H9 (cell line): Measurements from ENCODE around the gene TMEM38A. TPM values are rescaled to one million over a fixed set of nuclear protein-coding genes. Genes with fewer than 3 reads are reported as not detected.

Experiments used
- DNase-seq: peaks from one replicate; pipeline ENCODE4 v3.0.0-alpha.2; 2017
- H2AFZ ChIP-seq: one replicate; pipeline ENCODE4 v1.6.1; 2013; ENCODE audit warnings: mild to moderate bottlenecking, low read length, control low read depth, moderate library complexity
- H2AK5ac ChIP-seq: 2 replicates; pipeline ENCODE4 v1.6.1; 2013; ENCODE audit warnings: low read length, control low read depth, mixed read lengths; ENCODE audit not compliant: insufficient read length
- H2BK120ac ChIP-seq: one replicate; pipeline ENCODE4 v1.6.1; 2013; ENCODE audit warnings: low read depth, mild to moderate bottlenecking, low read length, control low read depth, inconsistent platforms; ENCODE audit not compliant: poor library complexity, severe bottlenecking
- H2BK12ac ChIP-seq: 2 replicates; pipeline ENCODE4 v1.6.1; 2013; ENCODE audit warnings: low read length, control low read depth, mixed read lengths, low read depth; ENCODE audit not compliant: insufficient read length
- H2BK15ac ChIP-seq: 2 replicates; pipeline ENCODE4 v1.6.1; 2013; ENCODE audit warnings: low read depth, low read length, control low read depth
- H2BK20ac ChIP-seq: one replicate; pipeline ENCODE4 v1.6.1; 2013; ENCODE audit warnings: low read depth, mild to moderate bottlenecking, low read length, control low read depth, inconsistent platforms; ENCODE audit not compliant: poor library complexity, severe bottlenecking
- H2BK5ac ChIP-seq: 2 replicates; pipeline ENCODE4 v1.6.1; 2013; ENCODE audit warnings: low read length, control low read depth, mixed read lengths; ENCODE audit not compliant: insufficient read length
- H3K14ac ChIP-seq: 2 replicates; pipeline ENCODE4 v1.6.1; 2013; ENCODE audit warnings: low read length, control low read depth; ENCODE audit not compliant: insufficient read depth
- H3K18ac ChIP-seq: 2 replicates; pipeline ENCODE4 v1.6.1; 2013; ENCODE audit warnings: low read depth, mild to moderate bottlenecking, mixed read lengths, low read length, control low read depth; ENCODE audit not compliant: insufficient read length
- H3K23ac ChIP-seq: 2 replicates; pipeline ENCODE4 v1.6.1; 2013; ENCODE audit warnings: low read length, control low read depth, mixed read lengths, low read depth; ENCODE audit not compliant: insufficient read length
- H3K23me2 ChIP-seq: 2 replicates; pipeline ENCODE4 v1.6.1; 2013; ENCODE audit warnings: low read depth, mild to moderate bottlenecking, mixed read lengths, low read length, control low read depth; ENCODE audit not compliant: insufficient read length, poor library complexity, severe bottlenecking
- H3K27ac ChIP-seq: 2 replicates; pipeline ENCODE4 v1.5.1; 2013; ENCODE audit warnings: low read length, control low read depth, mixed read lengths, low read depth; ENCODE audit not compliant: insufficient read length
- H3K27me3 ChIP-seq: 2 replicates; pipeline ENCODE4 v1.6.1; 2013; ENCODE audit warnings: low read length, control low read depth, inconsistent platforms; ENCODE audit not compliant: insufficient read depth
- H3K4ac ChIP-seq: 2 replicates; pipeline ENCODE4 v1.6.1; 2013; ENCODE audit warnings: low read depth, mild to moderate bottlenecking, control low read depth, inconsistent platforms, low read length, moderate library complexity
- H3K4me1 ChIP-seq: 2 replicates; pipeline ENCODE4 v1.6.1; 2013; ENCODE audit warnings: low read length, control low read depth, inconsistent platforms; ENCODE audit not compliant: insufficient read depth
- H3K4me2 ChIP-seq: 2 replicates; pipeline ENCODE4 v1.6.1; 2013; ENCODE audit warnings: low read length, control low read depth, mixed read lengths; ENCODE audit not compliant: insufficient read length, insufficient read depth
- H3K56ac ChIP-seq: 2 replicates; pipeline ENCODE4 v1.6.1; 2013; ENCODE audit warnings: low read depth, mild to moderate bottlenecking, mixed read lengths, low read length, control low read depth; ENCODE audit not compliant: insufficient read length
- H3K79me1 ChIP-seq: 2 replicates; pipeline ENCODE4 v1.6.1; 2013; ENCODE audit warnings: low read depth, mild to moderate bottlenecking, moderate library complexity, low read length, control low read depth, inconsistent platforms; ENCODE audit not compliant: insufficient read depth, poor library complexity, severe bottlenecking
- H3K79me2 ChIP-seq: 2 replicates; pipeline ENCODE4 v1.6.1; 2013; ENCODE audit warnings: low read length, control low read depth, inconsistent platforms; ENCODE audit not compliant: insufficient read depth
- H3K9ac ChIP-seq: 2 replicates; pipeline ENCODE4 v1.6.1; 2013; ENCODE audit warnings: low read length, control low read depth, mixed read lengths; ENCODE audit not compliant: insufficient read length; ENCODE audit errors: extremely low read depth
- H3K9me3 ChIP-seq: one replicate; pipeline ENCODE4 v1.6.1; 2013; ENCODE audit warnings: low read depth, low read length, inconsistent platforms; ENCODE audit not compliant: control insufficient read depth
- H3T11ph ChIP-seq: one replicate; pipeline ENCODE4 v1.6.1; 2013; ENCODE audit warnings: mild to moderate bottlenecking, low read length, control low read depth, inconsistent platforms
- H4K20me1 ChIP-seq: one replicate; pipeline ENCODE4 v1.6.1; 2013; ENCODE audit not compliant: control insufficient read depth, insufficient read length, insufficient read depth
- H4K5ac ChIP-seq: 2 replicates; pipeline ENCODE4 v1.6.1; 2013; ENCODE audit warnings: low read depth, mild to moderate bottlenecking, mixed read lengths, low read length, control low read depth; ENCODE audit not compliant: insufficient read length
- H4K8ac ChIP-seq: replicated peaks from 2 replicates; pipeline ENCODE4 v1.6.1; 2013; ENCODE audit warnings: low read length, control low read depth, mixed read lengths, low read depth; ENCODE audit not compliant: insufficient read length
- H4K91ac ChIP-seq: 2 replicates; pipeline ENCODE4 v1.6.1; 2013; ENCODE audit warnings: low read depth, mild to moderate bottlenecking, moderate library complexity, mixed read lengths, low read length, control low read depth; ENCODE audit not compliant: insufficient read length
- H3K27ac Mint-ChIP-seq, 3 experiments: 2 replicates in 2 of 3; 3 replicates in 1 of 3; pipeline ENCODE4 v1.8.0; 2020 to 2021; ENCODE audit warnings: mixed read lengths in 3 of 3, mild to moderate bottlenecking in 1 of 3, moderate library complexity in 1 of 3
- H3K27me3 Mint-ChIP-seq: 2 replicates; pipeline ENCODE4 v1.8.0; 2021; ENCODE audit warnings: low read depth, mild to moderate bottlenecking, moderate library complexity, mixed read lengths
- H3K36me3 Mint-ChIP-seq, 3 experiments: 2 replicates in 2 of 3; 3 replicates in 1 of 3; pipeline ENCODE4 v1.8.0; 2020 to 2021; ENCODE audit warnings: low read depth in 3 of 3, mixed read lengths in 3 of 3; ENCODE audit not compliant: insufficient read depth in 1 of 3
- H3K4me1 Mint-ChIP-seq, 2 experiments: 2 replicates each; pipeline ENCODE4 v1.8.0; 2020; ENCODE audit warnings: mixed read lengths in 2 of 2
- H3K4me3 Mint-ChIP-seq, 2 experiments: 2 replicates in 1 of 2; 3 replicates in 1 of 2; pipeline ENCODE4 v1.8.0; 2020 to 2021; ENCODE audit warnings: mild to moderate bottlenecking in 2 of 2, mixed read lengths in 2 of 2, moderate library complexity in 1 of 2
- H3K9me3 Mint-ChIP-seq, 2 experiments: 2 replicates in 1 of 2; 3 replicates in 1 of 2; pipeline ENCODE4 v1.8.0; 2020; ENCODE audit warnings: mild to moderate bottlenecking in 2 of 2, mixed read lengths in 2 of 2, moderate library complexity in 1 of 2
- CTCF ChIP-seq: fragments of 200-600 bp; sonication (generic); conservative IDR thresholded peaks from 3 replicates; pipeline ENCODE4 v1.8.0; 2021; ENCODE audit warnings: antibody characterized with exemption, mild to moderate bottlenecking
- WGBS: extraction: QIAGEN DNeasy Blood & Tissue Kit; methylation state at CpG from one replicate; pipeline ENCODE4 v1.1.7; 2013; ENCODE audit warnings: missing lambda C conversion rate, low lambda C conversion rate, mixed read lengths; ENCODE audit not compliant: insufficient read length; ENCODE audit errors: extremely low coverage; 5-methylcytosine and 5-hydroxymethylcytosine counted together
- total RNA-seq: library from RNA; stranded (reverse); gene quantifications from 2 replicates; pipeline ENCODE4 v1.2.1, GENCODE V29; 2021

The TMEM38A gene
- total RNA-seq, 1 experiment from 2014 or later = 7.4 TPM

DNA sequence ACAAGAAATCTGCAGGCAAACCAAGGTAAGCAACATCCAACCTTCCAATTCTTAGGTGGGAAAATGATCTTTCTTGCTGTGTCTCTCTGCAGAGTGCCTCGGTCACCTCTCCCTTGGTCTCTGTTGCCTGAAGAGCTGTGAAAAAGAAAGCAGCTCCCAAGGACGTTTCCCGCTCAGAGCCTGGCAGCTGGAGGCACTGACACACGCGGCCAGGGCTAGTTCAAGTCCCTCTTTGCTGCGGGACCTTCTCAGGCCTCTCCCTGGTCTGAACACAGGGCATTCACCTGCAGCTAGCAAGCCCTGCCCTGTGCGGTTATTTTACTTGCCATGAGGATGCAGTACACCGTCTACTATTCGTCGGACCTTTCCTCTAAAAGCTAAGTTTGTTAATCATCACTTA is 36.7 kb upstream of the TMEM38A start:
- Histone ChIP-seq H3K27ac (no peak overlapping the region), H3K4ac (no peak overlapping the region), H3K27me3 (no peaks in the 10 kb centered on the region), H2BK15ac (no peak overlapping the region), H3K79me2 (peaks cover 56% of the 10 kb centered on the region; the same call in 1 of the 2 replicates), H2BK20ac (no peak overlapping the region), H3T11ph (no peak overlapping the region), H2AK5ac (no peak overlapping the region), H3K23ac (no peak overlapping the region), H3K14ac (no peak overlapping the region), H3K9ac (no peak overlapping the region), H3K79me1 (peaks cover 8% of the 10 kb centered on the region), H3K18ac (no peak overlapping the region), H2AFZ (no peak overlapping the region), H4K91ac (no peak overlapping the region), H3K9me3 (no peaks in the 10 kb centered on the region), H2BK12ac (no peak overlapping the region), H3K56ac (no peak overlapping the region), H3K4me2 (no peak overlapping the region), H3K4me1 (no peaks in the 10 kb centered on the region), H4K20me1 (no peaks in the 10 kb centered on the region), H4K5ac (no peak overlapping the region), H2BK5ac (no peak overlapping the region), H2BK120ac (no peak overlapping the region), H4K8ac (no peak overlapping the region), H3K23me2 (peaks cover 7% of the 10 kb centered on the region)
- H3K27ac Mint-ChIP-seq = peak overlapping the region in 1 of 3 experiments; percentile 64; a peak in 2 of 7 replicates
- H3K4me1 Mint-ChIP-seq = peaks cover 25 to 31% of the 10 kb centered on the region in 2 experiments
- WGBS = no CpG with 5 or more reads among the region's 10 CpGs
- H3K4me3 Mint-ChIP-seq = no peak overlapping the region
- no peak for TF ChIP-seq CTCF
- no peak for DNase-seq
- no peaks in the 10 kb centered on the region for H3K9me3 Mint-ChIP-seq
- no peaks in the 10 kb centered on the region for H3K27me3 Mint-ChIP-seq
- peaks cover 3 to 16% (median 6%) of the 10 kb centered on the region in 3 experiments; a peak in 5 of 7 replicates for H3K36me3 Mint-ChIP-seq
